ENCODE results near the gene SRRD. TPM values are rescaled to one million over a fixed set of nuclear protein-coding genes. Genes with fewer than 3 reads are reported as not detected.
A peak's percentile ranks its signal among the peaks of the same experiment; 100 is the strongest.

SRRD gene
- total and polyA plus RNA-seq, 2 of the 13 experiments (the other 11 are each of a cell fraction or from before 2014, with no cell fraction given), result 22.8 to 36.6 TPM

GRCh38 chr22:26512149-26512793, 28.6 kb downstream of the SRRD start, which contains the start of gene TFIP11 (continued):
- peak; percentile 26; the same call in 1 of the 2 replicates for TF ChIP-seq SIX4 (CRISPR knock-in tag; IDR thresholded peaks at IDR 0.05)
- peak; percentile 77 for TF ChIP-seq ZGPAT (CRISPR knock-in tag; IDR thresholded peaks at IDR 0.05)
- TF ChIP-seq ATF1 (CRISPR knock-in tag; IDR thresholded peaks at IDR 0.05), result peak; percentile 98
- TF ChIP-seq SNAPC5 (CRISPR knock-in tag; IDR thresholded peaks at IDR 0.05; ENCODE audit: borderline replicate concordance), result no peak
- TF ChIP-seq ZNF746 (CRISPR knock-in tag; IDR thresholded peaks at IDR 0.05), result 0 out of 2 replicates have a peak, but pooled peaks have one; percentile 43
- no peak for TF ChIP-seq XBP1 (CRISPR knock-in tag; IDR thresholded peaks at IDR 0.05)
- TF ChIP-seq SP1 (IDR thresholded peaks at IDR 0.05), result no peak
- TF ChIP-seq SP1 (CRISPR knock-in tag; IDR thresholded peaks at IDR 0.05), result peak; percentile 28; the same call in 1 of the 2 replicates
- no peak for TF ChIP-seq LBX2 (CRISPR knock-in tag; IDR thresholded peaks at IDR 0.05; ENCODE audit: borderline replicate concordance)
- TF ChIP-seq ZBTB34 (CRISPR knock-in tag; IDR thresholded peaks at IDR 0.05), result peak; percentile 30; the same call in 1 of the 2 replicates
- peak; percentile 58; the same call in 1 of the 2 replicates for TF ChIP-seq HMGXB3 (CRISPR knock-in tag; IDR thresholded peaks at IDR 0.05; ENCODE audit: borderline replicate concordance)
- peak; percentile 42; the same call in 1 of the 2 replicates for TF ChIP-seq ZNF343 (CRISPR knock-in tag; IDR thresholded peaks at IDR 0.05)
- no peak for TF ChIP-seq IRF1 (CRISPR knock-in tag; IDR thresholded peaks at IDR 0.05; ENCODE audit: low read depth)
- TF ChIP-seq IKZF4 (CRISPR knock-in tag; IDR thresholded peaks at IDR 0.05; ENCODE audit: borderline replicate concordance, low read depth, not compliant biosample characterization), result peak; percentile 73
- no peak for TF ChIP-seq HMGA1 (CRISPR knock-in tag; conservative IDR thresholded peaks at IDR 0.05)
- TF ChIP-seq ZNF143 (CRISPR knock-in tag; IDR thresholded peaks at IDR 0.05), result peak; percentile 58; the same call in 1 of the 2 replicates
- peak; percentile 36 for TF ChIP-seq TFDP2 (CRISPR knock-in tag; IDR thresholded peaks at IDR 0.05)
- peak; percentile 88 for TF ChIP-seq ZMYM4 (CRISPR knock-in tag; IDR thresholded peaks at IDR 0.05)
- peak; percentile 82 for TF ChIP-seq ZSCAN31 (CRISPR knock-in tag; IDR thresholded peaks at IDR 0.05; ENCODE audit: low read depth)
- peak; percentile 65 for TF ChIP-seq TOPORS (CRISPR knock-in tag; IDR thresholded peaks at IDR 0.05)
